ENCODE results near the gene FUBP3.

The FUBP3 gene

DNA sequence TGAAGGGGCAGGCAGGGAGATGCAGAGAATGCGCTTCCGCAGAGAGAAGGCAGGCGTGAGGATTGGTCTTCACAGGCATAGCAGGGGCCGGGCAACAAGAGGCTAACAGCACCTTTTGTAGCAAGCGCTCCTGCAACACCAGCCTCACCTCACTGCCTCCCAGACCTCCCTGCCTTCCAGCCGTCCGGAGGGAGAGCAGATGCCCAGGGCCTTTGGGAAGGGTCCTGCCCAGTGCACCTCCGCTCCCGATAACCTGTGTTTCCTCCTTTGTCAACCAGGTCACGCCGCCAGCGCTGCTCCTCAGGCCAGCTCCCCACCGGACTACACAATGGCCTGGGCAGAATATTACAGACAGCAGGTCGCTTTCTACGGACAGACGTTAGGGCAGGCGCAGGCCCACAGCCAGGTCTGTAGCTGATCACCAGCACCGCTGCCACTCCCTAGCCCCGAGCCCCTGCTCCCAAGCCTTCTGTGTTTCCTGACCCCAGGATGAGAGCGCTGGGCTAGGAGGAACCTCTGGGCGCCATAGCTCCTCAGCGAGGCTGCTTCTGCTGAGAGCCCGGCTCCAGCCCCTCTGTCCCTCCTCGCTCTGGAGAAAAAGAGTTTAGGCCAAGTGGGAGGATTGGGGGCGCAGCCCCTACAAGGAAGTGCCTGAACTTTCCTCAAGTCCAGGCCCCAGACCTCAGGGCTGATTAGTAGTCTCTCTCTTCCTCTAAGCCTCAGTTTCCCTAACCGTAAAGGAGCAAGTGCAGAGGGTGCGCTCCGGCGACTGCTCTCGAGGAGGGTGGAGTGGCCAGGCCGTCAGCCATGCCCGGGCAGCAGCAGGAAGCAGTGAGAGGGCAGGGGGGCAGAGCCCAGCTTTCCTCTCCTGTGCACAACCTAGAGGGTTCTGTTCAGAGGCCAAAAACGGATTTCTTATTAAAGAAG, 56.6 kb downstream of the FUBP3 start:
- DNase-seq: no peak

DNA sequence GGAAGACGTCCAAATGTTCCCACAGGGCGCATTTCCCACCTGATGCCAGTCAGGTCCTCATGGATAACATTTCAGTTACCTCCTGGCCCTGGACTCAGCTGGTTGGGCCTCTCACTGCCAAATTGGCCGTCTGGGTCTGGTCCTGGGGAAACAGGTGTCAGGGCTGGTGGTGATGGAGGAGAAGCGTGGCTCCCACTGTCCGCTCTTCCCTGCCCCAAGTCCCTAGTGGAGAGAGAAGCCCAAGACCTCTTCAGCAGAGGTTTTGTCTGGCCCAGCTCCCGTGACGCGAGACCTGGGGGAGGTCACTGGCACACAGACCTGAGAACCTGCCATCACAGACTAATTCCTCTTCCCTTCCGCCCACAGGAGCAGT, 57.3 kb downstream of the FUBP3 start:
- no peak for DNase-seq

DNA sequence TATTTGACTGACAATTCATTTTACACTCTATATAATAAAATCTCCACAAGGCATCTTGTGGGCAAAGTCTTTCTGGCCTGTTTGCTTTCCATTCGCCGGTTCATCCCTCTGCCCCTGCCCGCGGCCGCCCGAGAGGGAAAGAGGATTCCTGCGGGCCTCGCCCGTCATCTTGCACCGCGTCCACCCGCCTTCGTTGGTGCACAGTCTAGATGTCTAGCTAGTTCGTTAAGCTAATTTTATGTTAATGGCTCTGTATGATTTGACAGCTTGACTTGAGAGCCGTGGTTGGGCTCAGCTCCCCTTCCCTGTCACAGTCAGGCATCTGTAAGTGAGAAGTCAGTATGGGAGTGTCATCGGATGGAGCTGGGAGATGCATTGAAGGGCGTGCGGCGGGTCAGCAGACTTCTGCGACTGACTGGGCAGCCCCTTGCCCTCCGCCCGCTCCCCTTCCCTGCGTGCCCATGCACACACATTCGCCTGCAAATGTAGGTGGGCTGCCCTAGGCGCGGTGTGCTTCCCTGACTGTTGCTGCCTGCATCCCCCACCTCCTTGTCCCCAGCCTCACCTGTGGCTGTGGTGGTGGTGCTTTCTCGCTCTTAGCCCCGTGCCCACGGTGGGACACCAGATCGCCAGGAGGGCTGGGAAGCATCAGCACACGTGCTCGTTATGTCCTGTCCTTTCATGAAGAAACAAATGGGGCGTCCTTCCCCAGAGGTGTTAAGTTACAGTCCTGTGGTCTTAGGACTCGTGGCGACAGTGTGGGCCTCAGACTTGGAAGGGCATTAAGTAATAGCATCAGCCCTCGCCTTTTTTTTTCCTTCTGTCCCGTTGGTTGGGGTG, 59.1 kb downstream of the FUBP3 start:
- DNase-seq: no peak

DNA sequence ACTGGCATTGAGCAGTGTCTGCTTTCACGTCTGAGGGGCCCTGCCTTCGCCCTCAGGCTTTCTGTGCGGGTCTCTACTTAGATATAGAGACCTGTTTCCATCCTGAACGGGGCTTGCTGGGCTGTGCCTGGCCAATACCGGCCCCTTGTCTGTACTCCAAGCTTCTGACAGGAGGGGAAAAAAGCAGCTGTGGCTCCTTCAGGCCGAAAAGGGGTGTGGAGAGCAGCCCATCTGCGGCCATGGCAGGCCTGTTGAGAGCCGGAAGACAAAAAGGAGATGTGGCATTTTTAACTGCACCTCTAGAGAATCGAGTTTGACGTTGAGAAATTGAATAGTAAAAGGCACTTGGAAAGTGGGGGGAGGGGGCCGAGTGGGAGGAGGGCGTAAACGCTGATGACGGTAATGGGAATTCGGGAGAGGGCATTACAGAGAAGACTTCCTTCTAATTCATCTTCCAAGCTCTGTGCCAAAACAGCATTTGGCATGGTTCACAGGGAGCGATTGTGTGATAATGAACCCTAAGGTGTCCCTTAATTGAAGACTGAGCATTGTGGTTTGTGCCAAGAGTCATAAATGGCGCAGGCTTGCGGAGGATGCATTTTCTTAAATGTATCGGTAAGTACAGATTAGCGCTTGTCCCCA, 59.9 kb downstream of the FUBP3 start:
- DNase-seq: no peak

DNA sequence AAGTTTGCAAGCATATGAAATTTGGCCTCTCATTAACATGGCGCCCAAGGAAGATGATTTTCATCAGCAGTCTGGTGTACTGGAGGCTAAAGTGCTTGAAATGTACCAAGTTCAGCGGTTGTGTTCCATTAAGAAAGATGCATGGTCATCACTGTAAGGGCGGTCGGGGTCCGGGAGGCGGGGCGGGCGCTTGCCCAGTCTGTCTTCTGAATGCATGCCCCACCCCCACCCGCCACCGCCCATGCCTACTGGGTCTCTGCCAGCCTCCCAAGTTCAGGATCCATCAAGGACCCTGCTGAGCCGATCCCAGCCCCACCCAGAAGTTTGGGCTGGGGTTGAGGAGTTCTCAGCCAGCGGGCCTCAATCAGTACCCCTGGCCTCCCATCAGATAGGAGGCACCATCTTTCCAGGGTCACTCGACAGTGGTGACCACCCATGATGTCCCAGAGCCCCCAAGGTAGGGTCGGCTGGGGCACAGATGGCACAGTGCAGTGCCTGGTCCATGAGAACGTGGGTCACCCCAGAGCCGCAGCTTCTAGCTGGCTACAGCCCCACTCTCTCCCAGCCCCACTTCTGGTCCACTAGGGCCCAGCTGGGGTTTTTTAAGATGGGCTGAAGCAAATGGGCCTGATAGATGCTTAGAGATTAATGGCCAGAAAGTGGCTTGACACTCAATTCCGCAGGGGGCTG, 60.6 kb downstream of the FUBP3 start:
- no peak for DNase-seq

DNA sequence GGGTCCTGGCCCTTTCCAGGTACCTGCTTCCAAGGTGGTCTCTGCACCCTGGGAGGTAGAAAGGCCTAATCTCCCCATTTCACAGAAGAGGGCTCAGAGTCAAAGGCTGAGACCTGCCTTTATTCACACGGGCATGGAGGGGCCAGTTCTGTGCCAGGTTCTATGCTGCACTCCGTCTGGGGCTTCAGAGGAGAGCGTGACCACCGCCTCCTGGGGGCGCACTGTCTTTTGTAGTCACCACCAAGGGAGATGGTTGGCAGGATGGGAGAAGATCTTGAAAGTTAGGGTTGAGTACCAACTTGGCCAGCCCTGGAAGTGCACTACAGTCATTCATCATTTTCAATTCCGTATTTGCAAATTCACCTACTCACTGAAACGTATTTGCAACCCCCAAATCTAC, 61.3 kb downstream of the FUBP3 start:
- no peak for DNase-seq

DNA sequence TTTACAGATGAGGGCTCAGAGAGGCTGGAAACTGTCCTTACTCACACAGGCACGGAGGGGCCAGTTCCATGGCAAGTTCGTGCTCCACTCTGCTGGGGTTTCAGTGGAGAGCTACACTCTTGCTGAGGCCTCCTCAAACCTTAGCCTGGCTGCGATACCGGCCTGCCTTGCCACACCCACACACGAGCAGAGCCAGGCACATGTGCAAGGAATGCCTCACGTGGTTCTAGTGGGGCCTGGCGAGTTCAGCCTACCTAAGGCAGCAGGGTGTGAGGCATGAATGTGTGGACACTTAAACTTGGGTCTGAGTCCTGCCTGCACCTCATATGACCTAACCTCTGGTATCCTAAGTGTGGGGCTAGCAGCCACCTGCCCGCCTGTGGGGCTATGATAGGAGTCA, 63.5 kb downstream of the FUBP3 start:
- DNase-seq: no peak

DNA sequence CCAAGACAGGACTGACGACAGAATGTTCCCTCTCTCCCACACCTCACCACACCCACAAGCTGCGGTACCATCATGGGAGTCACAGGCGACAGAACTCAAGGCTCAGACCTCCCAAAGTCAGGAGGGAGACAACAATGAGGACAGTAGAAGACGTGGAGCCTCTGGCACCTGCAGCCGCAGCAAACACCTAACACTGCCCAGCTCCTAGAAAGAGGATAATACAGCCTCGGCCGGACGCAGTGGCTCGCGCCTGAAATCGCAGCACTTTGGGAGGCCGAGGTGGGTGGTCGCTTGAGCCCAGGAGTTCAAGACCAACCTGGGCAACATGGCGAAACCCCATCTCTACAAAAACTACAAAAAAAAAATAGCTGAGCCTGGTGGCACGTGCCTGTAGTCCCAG, 71.8 kb downstream of the FUBP3 start:
- DNase-seq: no peak

DNA sequence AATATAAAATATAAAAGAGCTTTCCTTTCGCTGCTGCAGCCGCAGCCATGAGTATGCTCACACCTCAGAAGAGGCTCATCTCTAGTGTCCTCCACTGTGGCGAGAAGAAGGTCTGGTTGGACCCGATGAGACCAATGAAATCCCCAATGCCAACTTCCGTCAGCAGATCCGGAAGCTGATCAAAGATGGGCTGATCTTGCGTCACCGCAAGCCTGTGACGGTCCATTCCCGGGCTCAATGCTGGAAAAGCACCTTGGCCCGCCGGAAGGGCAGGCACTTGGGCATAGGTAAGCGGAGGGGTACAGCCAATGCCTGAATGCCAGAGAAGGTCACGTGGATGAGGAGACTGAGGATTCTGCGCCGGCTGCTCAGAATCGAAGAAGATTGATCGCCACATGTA, 72.4 kb downstream of the FUBP3 start:
- no peak for DNase-seq

DNA sequence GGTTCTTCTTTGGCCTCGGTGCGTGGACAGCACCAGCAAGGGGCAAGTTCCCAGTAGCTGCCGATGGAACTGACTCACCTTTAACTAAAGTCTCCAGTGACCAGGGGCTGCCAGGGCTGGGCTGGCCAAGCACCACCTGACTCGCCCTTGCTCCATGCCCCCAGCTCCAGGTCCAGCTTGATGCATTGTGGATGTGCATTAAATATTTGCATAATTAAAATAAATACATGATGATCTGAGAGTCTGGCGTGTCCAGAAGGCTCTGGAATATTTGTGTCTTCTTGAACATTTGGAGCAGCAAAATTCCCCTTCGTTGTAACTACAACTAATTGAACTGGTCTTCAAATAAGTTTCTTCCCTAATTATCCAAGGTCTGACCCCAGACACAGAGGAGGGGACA, 75.5 kb downstream of the FUBP3 start:
- no peak for DNase-seq

DNA sequence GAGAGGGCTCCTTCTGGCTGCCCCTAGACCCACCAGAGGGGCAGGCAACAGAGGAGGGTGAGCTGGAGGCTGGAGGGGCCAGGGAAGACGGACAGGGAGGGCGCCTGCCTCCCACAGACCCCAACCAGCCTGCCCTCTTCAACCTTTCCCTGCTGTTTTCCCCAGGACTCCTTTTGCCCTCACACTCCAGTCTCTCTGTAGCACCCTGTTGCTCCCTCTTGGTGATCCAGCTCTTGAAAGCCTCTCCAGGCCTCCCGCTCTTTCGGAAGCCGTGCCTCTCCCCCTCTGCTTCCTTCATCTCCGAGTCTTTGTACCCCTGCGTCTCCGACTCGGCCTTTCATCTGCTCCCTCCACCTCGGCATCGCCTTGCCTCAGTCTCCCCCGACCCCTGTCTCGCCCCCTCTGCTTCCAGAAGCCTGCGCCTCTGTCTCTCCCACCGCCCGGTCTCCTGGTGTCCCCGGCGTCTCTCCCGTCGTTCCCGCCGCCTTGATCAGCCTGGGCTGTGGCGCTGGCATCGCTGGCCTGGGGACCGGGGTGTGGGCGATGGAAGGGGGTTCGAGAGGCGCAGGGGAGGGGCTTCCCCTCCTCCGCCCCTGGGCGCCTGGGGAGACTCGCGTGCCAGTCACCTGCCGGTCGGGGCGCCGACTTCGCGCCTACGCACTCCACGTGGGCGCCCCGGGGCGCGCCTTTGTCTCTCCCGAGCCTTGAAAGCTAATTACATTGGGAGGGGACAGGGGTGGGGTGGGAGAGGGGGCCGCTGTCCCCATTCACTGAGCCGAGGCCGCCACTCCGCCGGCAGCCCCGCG, 79.7 kb downstream of the FUBP3 start:
- no peak for DNase-seq

DNA sequence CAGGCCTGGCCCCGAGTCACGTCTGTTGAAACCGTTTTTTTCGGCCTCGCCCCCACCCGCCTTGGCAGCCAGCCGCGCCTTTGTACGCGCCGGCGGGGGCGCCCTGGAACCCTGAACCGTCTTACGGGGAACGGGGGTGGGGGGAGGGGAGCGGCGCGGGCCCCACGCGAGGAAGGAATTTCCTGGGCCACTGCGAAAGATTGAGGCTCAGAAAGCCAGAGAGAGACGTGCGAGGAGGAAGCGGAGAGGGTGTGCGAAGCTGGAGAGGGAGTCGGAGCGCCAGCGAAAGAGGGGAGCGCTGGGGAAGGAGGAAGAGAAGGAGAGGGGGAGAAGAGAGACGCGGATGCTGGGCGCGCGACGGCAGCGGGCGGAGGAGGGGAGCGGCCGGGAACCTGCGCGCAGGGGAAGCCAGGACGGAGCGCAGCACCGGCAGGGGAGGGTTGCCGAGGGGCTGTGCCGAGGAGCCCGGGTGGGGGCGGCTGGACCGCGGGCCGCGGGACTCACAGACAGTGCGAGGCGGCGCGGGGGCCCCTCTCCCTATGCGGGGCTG, 80.4 kb downstream of the FUBP3 start:
- DNase-seq: no peak

DNA sequence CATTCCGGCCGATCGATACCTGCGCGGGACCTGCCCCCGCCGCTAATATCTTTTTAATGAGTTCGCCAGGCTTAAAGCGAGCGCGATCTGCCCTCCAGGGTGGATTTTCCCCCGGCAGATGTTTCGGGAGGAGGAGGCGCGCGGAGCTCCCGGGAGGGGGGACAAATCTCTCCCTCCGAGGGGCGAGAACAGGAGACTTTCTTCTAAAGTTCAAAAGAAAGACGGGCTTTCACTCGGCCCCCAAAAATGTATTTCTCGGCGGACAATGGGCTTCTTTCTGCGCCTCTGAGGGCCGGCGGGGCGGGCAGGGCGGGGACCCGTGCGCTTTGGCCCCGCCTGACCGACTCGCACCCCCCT, 80.9 kb downstream of the FUBP3 start:
- no peak for DNase-seq

DNA sequence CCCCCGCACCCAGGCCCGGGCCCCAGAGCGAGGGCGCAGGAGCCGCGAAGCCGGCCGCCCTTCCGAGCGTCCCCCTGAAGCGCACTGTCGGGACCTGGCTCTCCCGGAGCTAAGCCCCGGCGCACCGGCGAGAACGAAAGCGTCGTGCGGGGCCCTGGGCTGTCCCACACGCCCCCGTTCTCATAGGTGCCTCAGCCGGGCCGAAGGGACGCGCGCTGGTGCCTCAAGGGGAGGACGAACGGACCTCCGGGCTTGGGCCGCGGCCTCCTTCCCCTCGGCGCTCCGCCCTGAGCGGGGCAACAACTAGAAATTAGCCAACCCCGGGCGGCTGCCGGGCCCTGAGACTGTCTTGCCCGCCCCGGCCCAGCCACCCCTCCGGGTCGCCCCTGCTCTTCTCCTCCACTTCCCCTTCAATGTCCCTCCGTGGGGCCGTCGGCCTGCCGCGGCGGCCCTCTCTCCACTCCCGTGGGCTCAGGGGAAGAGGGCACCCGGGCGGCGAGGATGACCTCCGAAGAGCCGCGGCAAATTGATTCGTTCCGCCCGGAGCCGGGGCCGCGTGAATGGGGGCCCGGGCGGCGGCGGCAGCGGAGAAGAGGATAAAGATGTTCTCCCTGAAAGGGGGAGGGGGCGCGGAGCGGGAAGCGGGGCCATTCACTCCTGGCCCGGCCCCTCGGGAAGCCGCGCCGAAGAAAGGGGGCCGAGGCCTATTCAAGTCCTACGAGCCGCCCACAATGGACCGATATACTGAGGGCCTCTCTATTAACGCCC, 81.5 kb downstream of the FUBP3 start:
- no peak for DNase-seq

DNA sequence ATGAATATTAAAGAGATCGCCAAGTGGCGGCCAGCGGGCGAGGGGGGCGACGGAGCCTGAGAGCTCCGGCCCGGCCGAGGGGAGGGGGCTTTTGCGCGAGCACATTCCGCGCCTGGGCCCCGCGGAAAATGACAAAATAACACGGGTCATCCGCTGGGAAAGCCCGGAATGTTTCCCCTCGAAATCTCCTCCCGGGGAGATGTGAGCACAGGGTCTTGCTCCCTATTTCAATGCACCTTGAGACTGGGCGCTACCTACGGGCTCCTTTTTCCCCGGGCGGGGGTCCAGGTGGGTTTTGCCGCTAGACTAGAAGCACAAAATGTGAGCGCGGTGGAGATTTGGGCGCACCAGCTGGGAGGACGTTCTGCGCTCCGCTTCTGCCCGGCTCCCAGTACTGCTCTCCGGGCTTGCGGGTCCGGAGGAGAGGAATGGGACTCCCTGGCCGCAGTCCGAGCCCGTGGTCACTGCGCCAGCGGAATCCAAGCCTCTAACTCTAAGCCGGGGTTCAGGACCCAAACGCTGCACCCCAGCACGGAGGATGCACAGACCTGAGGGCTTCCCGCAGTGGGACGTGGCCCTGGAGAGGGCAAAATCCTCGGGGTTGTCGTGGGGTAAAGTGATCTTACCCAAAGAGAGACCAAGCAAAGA, 82.2 kb downstream of the FUBP3 start:
- DNase-seq: no peak

DNA sequence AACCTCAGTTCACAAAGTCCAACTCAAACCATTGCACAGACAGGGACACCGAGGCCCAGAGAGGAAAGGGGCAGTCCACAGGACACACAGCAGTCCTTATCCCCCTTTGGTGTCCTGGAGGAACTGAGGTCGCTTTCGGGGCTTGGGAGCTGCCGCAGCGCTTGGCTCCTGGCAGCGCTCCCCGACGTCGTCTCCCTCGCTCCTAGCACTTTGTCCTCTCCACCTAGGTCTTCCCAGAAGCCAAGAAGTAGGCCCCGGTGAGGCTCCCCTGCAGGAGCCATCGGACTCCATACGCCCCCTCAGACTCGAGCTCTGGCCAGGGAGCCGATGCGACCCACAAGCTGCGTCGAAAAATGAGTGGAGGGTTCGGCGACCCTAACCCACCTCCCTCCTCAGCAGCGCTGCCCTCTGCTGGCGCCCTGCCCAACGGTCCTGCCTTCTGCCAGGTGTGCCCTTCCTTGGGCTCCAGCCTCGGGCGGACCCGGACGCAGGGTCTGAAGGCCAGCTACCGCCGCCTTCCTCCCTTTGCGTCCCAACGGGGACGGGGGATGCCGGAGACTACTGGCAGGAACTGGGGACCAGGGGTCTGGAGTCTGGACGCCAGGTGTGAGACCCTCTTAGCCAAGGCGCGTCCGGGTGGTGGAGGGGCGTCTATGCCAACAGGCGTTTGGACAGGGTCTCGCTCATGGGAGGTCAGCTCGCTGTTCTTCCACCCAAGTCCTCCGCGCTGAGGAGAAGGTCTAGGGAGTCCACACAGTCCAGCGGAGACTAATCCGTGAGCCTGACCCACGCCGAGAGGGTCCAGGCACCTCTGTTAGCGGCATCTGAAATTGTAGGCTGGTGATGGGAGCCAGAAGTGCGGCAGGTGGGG, 83.0 kb downstream of the FUBP3 start:
- no peak for DNase-seq

DNA sequence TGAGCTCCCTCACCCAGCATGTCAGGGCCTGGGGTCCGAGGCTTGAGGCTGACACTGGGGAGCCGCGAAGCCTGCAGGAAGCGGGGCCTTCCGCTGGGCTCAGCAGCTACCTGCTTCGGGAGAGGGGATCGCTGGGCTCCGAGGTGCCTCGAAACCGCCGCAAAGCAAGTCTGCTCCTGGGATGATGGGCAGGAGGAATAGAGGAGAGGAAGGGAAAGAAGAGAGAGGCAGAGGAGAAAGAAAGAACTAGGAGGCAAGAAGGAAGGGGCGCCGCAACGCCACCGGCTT, 83.5 kb downstream of the FUBP3 start:
- no peak for DNase-seq

DNA sequence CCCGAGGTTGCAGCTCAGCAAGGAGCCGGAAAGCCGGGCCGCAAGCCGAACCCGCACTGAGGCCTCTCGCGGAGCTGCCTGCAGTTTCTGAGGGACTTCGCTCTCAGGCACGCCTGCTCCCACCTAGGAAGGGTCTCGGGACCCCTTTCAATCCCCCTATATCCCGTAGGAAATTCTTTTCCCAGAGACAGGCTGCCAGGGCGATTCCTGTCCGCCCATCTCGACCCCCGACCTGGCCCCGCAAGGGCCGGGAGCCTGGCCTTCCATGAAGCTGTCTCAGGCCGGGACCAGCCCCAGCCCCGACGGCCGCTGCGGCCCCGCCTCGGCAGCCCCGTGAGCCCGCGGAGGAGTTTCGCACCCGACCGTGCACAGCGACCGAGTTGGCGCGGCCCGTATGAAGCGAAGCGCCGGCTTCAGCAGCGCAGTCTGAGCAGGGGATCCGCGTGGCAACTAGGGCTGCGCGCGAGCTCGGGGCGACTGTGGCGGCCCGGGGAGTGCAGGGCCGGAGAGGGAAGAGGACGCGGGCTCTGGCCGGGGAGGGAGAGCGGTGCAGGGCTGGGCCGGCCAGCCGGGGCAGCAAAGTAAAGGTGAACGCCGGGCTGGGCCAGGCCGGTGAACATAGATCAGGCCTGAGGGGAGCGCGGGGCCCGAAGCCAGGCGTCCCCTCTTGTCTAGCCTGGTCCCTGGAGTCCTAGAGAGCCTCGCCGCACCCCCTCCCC, 84.0 kb downstream of the FUBP3 start:
- no peak for DNase-seq

DNA sequence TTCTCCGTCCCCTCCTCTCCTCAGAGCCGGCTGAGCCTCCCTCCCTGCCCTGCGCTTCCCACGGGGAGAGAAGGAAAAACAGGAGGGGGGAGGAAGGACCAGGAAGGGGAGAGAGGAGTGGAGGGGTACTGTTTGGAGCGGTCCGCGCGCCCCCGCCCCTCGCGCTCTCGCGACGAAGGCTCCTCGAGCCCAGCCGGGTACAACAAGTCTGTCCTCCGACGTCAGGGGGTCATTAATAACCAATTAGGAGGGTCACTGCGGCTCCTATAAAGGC, 84.5 kb downstream of the FUBP3 start:
- DNase-seq: no peak
